SK-N-SH (cell line): ENCODE data around the gene SORBS2. TPM values are rescaled to one million over a fixed set of nuclear protein-coding genes. Genes with fewer than 3 reads are reported as not detected.
"Not testable (repeated sequence)": the region's sequence is repeated elsewhere in the genome, so short reads cannot be mapped to it uniquely, and the experiment has no call there.

ENCODE experiments used
- CTCF ChIA-PET: fragments of 300-600, 350-600 bp; formaldehyde crosslinking; extraction: SDS; loops from one replicate; lab custom pipeline; 2021; lab: Yijun Ruan, JAX
- POLR2A ChIA-PET: fragments of 350-600 bp; sonication (Branson Sonifier 250); formaldehyde crosslinking; extraction: SDS; loops from one replicate; lab custom pipeline; 2020; ENCODE audit warnings: antibody characterized with exemption, inconsistent platforms; lab: Yijun Ruan, JAX
- DNase-seq: peaks from one replicate; pipeline ENCODE4 v3.0.0; 2012
- H2AFZ ChIP-seq: fragments of 200-600 bp; sonication (generic); 2 replicates; pipeline ENCODE4 v1.8.1; 2016; ENCODE audit warnings: antibody characterized with exemption, mild to moderate bottlenecking, low read depth
- H3F3A ChIP-seq: fragments of 200-600 bp; sonication (generic); replicated peaks from 2 replicates; pipeline ENCODE3; 2016; ENCODE audit warnings: antibody characterized with exemption, mild to moderate bottlenecking; ENCODE audit not compliant: insufficient read depth
- H3K27ac ChIP-seq, 2 experiments: fragments of 200-500 bp in 1 of 2; fragments of 200-600 bp in 1 of 2; sonication (Bioruptor generic) in 1 of 2; sonication (generic), shearing (Covaris generic) in 1 of 2; 2 replicates each; pipeline versions ENCODE4 v1.5.1 to v1.6.1; 2014 to 2016; ENCODE audit warnings: low read depth in 2 of 2, inconsistent platforms in 1 of 2, low read length in 1 of 2, mild to moderate bottlenecking in 1 of 2, mixed read lengths in 1 of 2
- H3K27me3 ChIP-seq: fragments of 200-600 bp; sonication (generic), shearing (Covaris generic); 2 replicates; pipeline ENCODE4 v1.6.1; 2016; ENCODE audit warnings: mixed run types; ENCODE audit not compliant: insufficient read depth
- H3K36me3 ChIP-seq, 2 experiments: fragments of 200-500 bp in 1 of 2; fragments of 200-600 bp in 1 of 2; sonication (Bioruptor generic) in 1 of 2; sonication (generic) in 1 of 2; replicated peaks in 1 of 2; 2 replicates each; pipeline versions ENCODE3 to v1.5.1; 2014 to 2016; ENCODE audit warnings: low read length in 1 of 2, mild to moderate bottlenecking in 1 of 2; ENCODE audit not compliant: insufficient read depth in 2 of 2, control insufficient read depth in 1 of 2
- H3K4me1 ChIP-seq, 2 experiments: fragments of 200-500 bp in 1 of 2; fragments of 200-600 bp in 1 of 2; sonication (Bioruptor generic) in 1 of 2; sonication (generic), shearing (Covaris generic) in 1 of 2; 2 replicates each; pipeline versions ENCODE4 v1.5.1 to v1.6.1; 2014 to 2016; ENCODE audit warnings: low read depth in 1 of 2, low read length in 1 of 2, mixed run types in 1 of 2; ENCODE audit not compliant: insufficient read depth in 2 of 2, control insufficient read depth in 1 of 2
- H3K4me2 ChIP-seq: fragments of 200-600 bp; sonication (generic), shearing (Covaris generic); 2 replicates; pipeline ENCODE4 v1.6.1; 2017; ENCODE audit warnings: mixed run types
- H3K4me3 ChIP-seq, 2 experiments: fragments of 200-500 bp in 1 of 2; fragments of 200-600 bp in 1 of 2; sonication (Bioruptor generic) in 1 of 2; sonication (generic), shearing (Covaris generic) in 1 of 2; 2 replicates each; pipeline versions ENCODE4 v1.5.1 to v1.8.1; 2014 to 2016; ENCODE audit warnings: low read depth in 2 of 2, inconsistent platforms in 1 of 2, low read length in 1 of 2, mild to moderate bottlenecking in 1 of 2, mixed read lengths in 1 of 2, moderate library complexity in 1 of 2
- H3K79me2 ChIP-seq: fragments of 200-600 bp; sonication (generic); 2 replicates; pipeline ENCODE4 v1.8.1; 2017; ENCODE audit warnings: mild to moderate bottlenecking; ENCODE audit not compliant: insufficient read depth
- H3K9ac ChIP-seq: fragments of 200-600 bp; sonication (generic); 2 replicates; pipeline ENCODE4 v1.6.1; 2017; ENCODE audit warnings: mixed run types
- H3K9me2 ChIP-seq: fragments of 200-600 bp; sonication (generic); 2 replicates; pipeline ENCODE4 v1.6.1; 2017; ENCODE audit warnings: mixed run types
- H3K9me3 ChIP-seq: fragments of 200-600 bp; sonication (generic); 2 replicates; pipeline ENCODE4 v1.6.1; 2017; ENCODE audit warnings: mixed run types, mild to moderate bottlenecking, moderate library complexity
- H4K20me1 ChIP-seq: fragments of 200-600 bp; sonication (generic); 2 replicates; pipeline ENCODE4 v1.6.1; 2017; ENCODE audit warnings: mild to moderate bottlenecking, mixed run types; ENCODE audit not compliant: insufficient read depth
- EZH2phosphoT487 ChIP-seq: fragments of 200-600 bp; sonication (generic); IDR thresholded peaks from 2 replicates; pipeline ENCODE4 v1.6.1; 2017; ENCODE audit warnings: low read depth, mixed run types, mild to moderate bottlenecking, antibody characterized with exemption, moderate library complexity, borderline replicate concordance
- FOSL2 ChIP-seq: IDR thresholded peaks from 2 replicates; pipeline ENCODE4 v1.4.0; 2012; ENCODE audit warnings: low read depth, mild to moderate bottlenecking, moderate library complexity, borderline replicate concordance
- FOXJ3 ChIP-seq: sonication (generic); formaldehyde crosslinking; IDR thresholded peaks from 2 replicates; pipeline ENCODE4 v1.5.1; 2020; ENCODE audit warnings: mild to moderate bottlenecking, missing genetic modification reagents
- FOXM1 ChIP-seq: IDR thresholded peaks from 2 replicates; pipeline ENCODE4 v1.4.0; 2012; ENCODE audit warnings: low read depth, mild to moderate bottlenecking
- IRF3 ChIP-seq: fragments of 150-350 bp; IDR thresholded peaks from 2 replicates; pipeline ENCODE4 v1.6.1; 2016; ENCODE audit warnings: mild to moderate bottlenecking, low read depth, low read length
- JUND ChIP-seq: IDR thresholded peaks from 2 replicates; pipeline ENCODE4 v1.4.0; 2012
- MEF2A ChIP-seq: IDR thresholded peaks from 2 replicates; pipeline ENCODE4 v1.4.0; 2012; ENCODE audit warnings: low read depth, borderline replicate concordance
- NRF1 ChIP-seq: IDR thresholded peaks from 2 replicates; pipeline ENCODE4 v1.6.1; 2012; ENCODE audit warnings: low read depth, mild to moderate bottlenecking, low read length
- RFX5 ChIP-seq: IDR thresholded peaks from 2 replicates; pipeline ENCODE4 v1.6.1; 2012; ENCODE audit warnings: mild to moderate bottlenecking, improper control_type of control experiment, low read length
- SMC3 ChIP-seq: IDR thresholded peaks from 2 replicates; pipeline ENCODE4 v1.6.1; 2012; ENCODE audit warnings: low read depth, low read length, improper control_type of control experiment
- TCF12 ChIP-seq: IDR thresholded peaks from 2 replicates; pipeline ENCODE4 v1.4.0; 2012
- TEAD4 ChIP-seq: IDR thresholded peaks from 2 replicates; pipeline ENCODE4 v1.4.0; 2012; ENCODE audit warnings: mild to moderate bottlenecking, borderline replicate concordance; ENCODE audit not compliant: insufficient read depth
- ZBTB33 ChIP-seq: IDR thresholded peaks from 2 replicates; pipeline ENCODE4 v1.4.0; 2012; ENCODE audit warnings: low read depth, borderline replicate concordance
- WGBS: methylation state at CpG from one replicate; pipeline ENCODE4 v1.1.6; 2017; ENCODE audit warnings: low lambda C conversion rate; 5-methylcytosine and 5-hydroxymethylcytosine counted together
- polyA plus RNA-seq, 3 experiments: library from polyadenylated mRNA; depleted of rRNA; stranded (reverse); fragments of >200 nt; gene quantifications; 2 replicates each; pipeline ENCODE4 v1.2.3, GENCODE V29; 2012
- TF ChIP-seq, protein P1 (sequence below): IDR thresholded peaks from 2 replicates; pipeline ENCODE4; 2012

SORBS2 gene
- polyA plus RNA-seq, 1 of the 3 experiments (the other 2 are of a cell fraction), result 2.5 TPM

- TF ChIP-seq IRF3 (no peak), MEF2A (peak; percentile 70; the same call in 1 of the 2 replicates), NRF1 (no peak), JUND (peak; percentile 40), FOSL2 (peak; percentile 55; the same call in 1 of the 2 replicates), TCF12 (peak; percentile 49)
- TF ChIP-seq, protein P1, sequence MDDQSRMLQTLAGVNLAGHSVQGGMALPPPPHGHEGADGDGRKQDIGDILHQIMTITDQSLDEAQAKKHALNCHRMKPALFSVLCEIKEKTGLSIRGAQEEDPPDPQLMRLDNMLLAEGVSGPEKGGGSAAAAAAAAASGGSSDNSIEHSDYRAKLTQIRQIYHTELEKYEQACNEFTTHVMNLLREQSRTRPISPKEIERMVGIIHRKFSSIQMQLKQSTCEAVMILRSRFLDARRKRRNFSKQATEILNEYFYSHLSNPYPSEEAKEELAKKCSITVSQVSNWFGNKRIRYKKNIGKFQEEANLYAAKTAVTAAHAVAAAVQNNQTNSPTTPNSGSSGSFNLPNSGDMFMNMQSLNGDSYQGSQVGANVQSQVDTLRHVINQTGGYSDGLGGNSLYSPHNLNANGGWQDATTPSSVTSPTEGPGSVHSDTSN, result peak; percentile 45
- no peak for DNase-seq
- Histone ChIP-seq H3K4me3 (no peak overlapping the region), H3K79me2 (no peaks in the 10 kb centered on the region), H3F3A (peaks cover 11% of the 10 kb centered on the region), H3K27ac (peak overlapping the region in 1 of 2 experiments; percentile 72; a peak in 2 of 4 replicates), H2AFZ (peak overlapping the region; percentile 43; the same call in 1 of the 2 replicates), H3K9ac (no peak overlapping the region), H3K4me1 (peaks cover 0 to 8% of the 10 kb centered on the region in 2 experiments; a peak in 1 of 4 replicates), H4K20me1 (no peaks in the 10 kb centered on the region), H3K4me2 (no peak overlapping the region), H3K9me3 (no peaks in the 10 kb centered on the region), H3K27me3 (no peaks in the 10 kb centered on the region), H3K9me2 (no peaks in the 10 kb centered on the region), H3K36me3 (no peaks in the 10 kb centered on the region)
- POLR2A ChIA-PET, result no interaction called here
- WGBS, result 18% methylated on average over 3 of the region's 3 CpGs
- CTCF ChIA-PET, result interaction anchor here (1.9 kb wide), 1 partner anchor 8 kb away, joined by 4 read pairs; no protein-coding TSS in a partner anchor
Observed at GRCh38 chr4:185708348-185708747, 103.6 kb downstream of the SORBS2 start.

DNA sequence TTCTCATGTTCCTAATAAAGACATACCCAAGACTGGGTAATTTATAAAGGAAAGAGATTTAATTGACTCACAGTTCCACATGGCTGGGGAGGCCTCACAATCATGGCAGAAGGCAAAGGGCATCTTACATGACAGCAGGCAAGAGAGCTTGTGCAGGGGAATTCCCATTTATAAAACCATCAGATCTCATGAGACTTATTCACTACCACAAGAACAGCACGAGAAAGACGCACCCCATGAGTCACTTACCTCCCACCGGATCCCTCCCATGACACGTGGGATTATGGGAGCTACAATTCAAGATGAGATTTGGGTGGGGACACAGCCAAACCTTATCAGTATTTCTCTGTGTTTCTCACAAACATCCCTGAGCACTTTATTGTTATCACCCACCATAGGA is 104.4 kb downstream of the SORBS2 start:
- H3K79me2 ChIP-seq, H2AFZ ChIP-seq, H3K9ac ChIP-seq, H3K4me2 ChIP-seq, H3K9me3 ChIP-seq, H3K36me3 ChIP-seq, H3K4me3 ChIP-seq, H3K27me3 ChIP-seq, H4K20me1 ChIP-seq, H3K4me1 ChIP-seq, H3K9me2 ChIP-seq, POLR2A ChIA-PET, DNase-seq: not testable (repeated sequence)
- WGBS, result 28% methylated on average over 4 of the region's 4 CpGs
- H3K27ac ChIP-seq, result peak overlapping the region in 1 of 2 experiments; percentile 72; a peak in 2 of 4 replicates
- H3F3A ChIP-seq, result peaks cover 11% of the 10 kb centered on the region
- CTCF ChIA-PET, result interaction anchor here (0.9 to 1.9 kb wide), 2 partner anchors 9 to 46 kb away, joined by 3 to 4 read pairs; no protein-coding TSS in a partner anchor

GRCh38 chr4:185702147-185702663 is 109.8 kb downstream of the SORBS2 start:
- TF ChIP-seq RFX5 (no peak), EZH2phosphoT487 (no peak), FOXJ3 (CRISPR knock-in tag) (no peak), ZBTB33 (no peak), IRF3 (no peak), TEAD4 (no peak), SMC3 (no peak), MEF2A (no peak), FOXM1 (no peak)
- Histone ChIP-seq H3K4me3 (no peak overlapping the region), H3K9me2 (no peaks in the 10 kb centered on the region), H3K9me3 (no peaks in the 10 kb centered on the region), H3K4me2 (no peak overlapping the region), H4K20me1 (no peaks in the 10 kb centered on the region), H3F3A (no peaks in the 10 kb centered on the region), H3K9ac (no peak overlapping the region), H3K79me2 (no peaks in the 10 kb centered on the region), H3K27ac (no peak overlapping the region), H3K27me3 (no peaks in the 10 kb centered on the region), H3K4me1 (peaks cover 0 to 13% of the 10 kb centered on the region in 2 experiments; a peak in 2 of 4 replicates), H2AFZ (no peak overlapping the region), H3K36me3 (no peaks in the 10 kb centered on the region)
- DNase-seq, result no peak
- POLR2A ChIA-PET, result no interaction called here
- CTCF ChIA-PET, result no interaction called here
- WGBS, result 83% methylated on average over 8 of the region's 8 CpGs
